Measurements from ENCODE around the gene TRIAP1. TPM values are rescaled to one million over a fixed set of nuclear protein-coding genes. Genes with fewer than 3 reads are reported as not detected.
"Not testable (repeated sequence)": the region's sequence is repeated elsewhere in the genome, so short reads cannot be mapped to it uniquely, and the experiment has no call there.

TRIAP1 gene
- total and polyA plus RNA-seq, 4 donors: 9.6 to 32.9 (median 22.8) TPM

DNA sequence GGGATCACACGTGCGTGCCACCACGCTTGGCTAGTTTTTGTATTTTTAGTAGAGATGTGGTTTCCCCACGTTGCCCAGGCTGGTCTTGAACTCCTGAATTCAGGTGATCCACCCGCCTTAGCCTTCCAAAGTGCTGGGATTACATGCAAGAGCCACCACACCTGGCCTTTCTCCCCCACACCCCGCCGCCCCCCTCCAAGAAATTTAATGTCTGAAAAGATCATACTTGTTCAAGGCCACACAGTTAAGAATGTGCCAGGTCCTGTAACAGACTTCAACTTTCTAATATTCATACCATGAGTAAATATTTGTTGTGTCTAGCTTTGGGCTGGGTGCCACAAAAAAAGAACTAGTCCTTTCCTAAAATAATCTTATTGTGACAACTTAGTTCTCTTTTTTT lies 9.1 kb upstream of the TRIAP1 start:
- no peaks in the 10 kb centered on the region for H3K27me3 ChIP-seq (ENCODE audit: control insufficient read depth in 3 of 3, insufficient read depth in 3 of 3, low read length in 2 of 3)
- ATAC-seq (ENCODE audit: insufficient read depth, low FRiP score): no peak
- H3K27ac ChIP-seq (ENCODE audit: low read depth in 1 of 2, low read length in 1 of 2): no peak overlapping the region
- no peak overlapping the region for H3K4me3 ChIP-seq
- H3K4me1 ChIP-seq (ENCODE audit: control insufficient read depth in 5 of 5, insufficient read depth in 5 of 5, low read length in 5 of 5): no peaks in the 10 kb centered on the region
- H3K9me3 ChIP-seq (ENCODE audit: control insufficient read depth in 4 of 4, insufficient read depth in 3 of 4, low read length in 3 of 4): no peaks in the 10 kb centered on the region
- DNase-seq: no peak
- 92 to 93% methylated on average over 7 of the region's 7 CpGs for WGBS, 2 donors
- H3K9ac ChIP-seq (ENCODE audit: insufficient read depth in 1 of 2, low read length in 2 of 2): no peak overlapping the region
- peaks cover 20 to 47% (median 27%) of the 10 kb centered on the region in 4 donors for H3K36me3 ChIP-seq (ENCODE audit: control insufficient read depth in 4 of 4, insufficient read depth in 4 of 4, low read length in 4 of 4)
- TF ChIP-seq, protein P1, sequence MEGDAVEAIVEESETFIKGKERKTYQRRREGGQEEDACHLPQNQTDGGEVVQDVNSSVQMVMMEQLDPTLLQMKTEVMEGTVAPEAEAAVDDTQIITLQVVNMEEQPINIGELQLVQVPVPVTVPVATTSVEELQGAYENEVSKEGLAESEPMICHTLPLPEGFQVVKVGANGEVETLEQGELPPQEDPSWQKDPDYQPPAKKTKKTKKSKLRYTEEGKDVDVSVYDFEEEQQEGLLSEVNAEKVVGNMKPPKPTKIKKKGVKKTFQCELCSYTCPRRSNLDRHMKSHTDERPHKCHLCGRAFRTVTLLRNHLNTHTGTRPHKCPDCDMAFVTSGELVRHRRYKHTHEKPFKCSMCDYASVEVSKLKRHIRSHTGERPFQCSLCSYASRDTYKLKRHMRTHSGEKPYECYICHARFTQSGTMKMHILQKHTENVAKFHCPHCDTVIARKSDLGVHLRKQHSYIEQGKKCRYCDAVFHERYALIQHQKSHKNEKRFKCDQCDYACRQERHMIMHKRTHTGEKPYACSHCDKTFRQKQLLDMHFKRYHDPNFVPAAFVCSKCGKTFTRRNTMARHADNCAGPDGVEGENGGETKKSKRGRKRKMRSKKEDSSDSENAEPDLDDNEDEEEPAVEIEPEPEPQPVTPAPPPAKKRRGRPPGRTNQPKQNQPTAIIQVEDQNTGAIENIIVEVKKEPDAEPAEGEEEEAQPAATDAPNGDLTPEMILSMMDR (IDR thresholded peaks at IDR 0.05; ENCODE audit: control extremely low read depth, extremely low read depth): no peak

DNA sequence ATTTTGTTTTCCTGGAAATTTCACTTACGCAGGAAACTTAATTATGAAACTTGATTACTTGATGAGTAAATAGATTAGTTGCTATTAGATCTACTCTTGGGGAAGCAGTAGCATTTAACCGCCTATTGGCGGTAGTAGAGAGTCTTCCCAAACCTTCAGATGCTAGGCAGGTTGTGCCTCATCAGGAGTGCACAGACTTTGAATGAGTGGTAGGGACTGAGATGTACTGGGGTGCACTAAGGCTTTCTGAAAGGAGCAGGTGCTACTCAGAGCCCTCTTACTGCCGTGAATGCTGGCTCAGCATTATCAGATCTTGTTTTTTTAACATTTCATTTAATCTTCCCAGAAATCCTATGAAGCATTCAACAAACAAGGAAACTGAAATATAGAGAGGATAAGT lies 7.8 kb upstream of the TRIAP1 start:
- Histone ChIP-seq H3K9ac (ENCODE audit: insufficient read depth in 1 of 2, low read length in 2 of 2) (no peak overlapping the region), H3K9me3 (ENCODE audit: control insufficient read depth in 4 of 4, insufficient read depth in 3 of 4, low read length in 3 of 4) (no peaks in the 10 kb centered on the region), H3K27me3 (ENCODE audit: control insufficient read depth in 3 of 3, insufficient read depth in 3 of 3, low read length in 2 of 3) (no peaks in the 10 kb centered on the region), H3K27ac (ENCODE audit: low read depth in 1 of 2, low read length in 1 of 2) (no peak overlapping the region), H3K4me1 (ENCODE audit: control insufficient read depth in 5 of 5, insufficient read depth in 5 of 5, low read length in 5 of 5) (no peaks in the 10 kb centered on the region), H3K4me3 (no peak overlapping the region), H3K36me3 (ENCODE audit: control insufficient read depth in 4 of 4, insufficient read depth in 4 of 4, low read length in 4 of 4) (peaks cover 14 to 40% (median 21%) of the 10 kb centered on the region in 4 donors)
- WGBS, 2 donors: 75 to 76% methylated on average over 4 of the region's 4 CpGs
- DNase-seq (no peak), ATAC-seq (ENCODE audit: insufficient read depth, low FRiP score) (no peak)
- TF ChIP-seq, protein P1 (IDR thresholded peaks at IDR 0.05; ENCODE audit: control extremely low read depth, extremely low read depth): no peak

DNA sequence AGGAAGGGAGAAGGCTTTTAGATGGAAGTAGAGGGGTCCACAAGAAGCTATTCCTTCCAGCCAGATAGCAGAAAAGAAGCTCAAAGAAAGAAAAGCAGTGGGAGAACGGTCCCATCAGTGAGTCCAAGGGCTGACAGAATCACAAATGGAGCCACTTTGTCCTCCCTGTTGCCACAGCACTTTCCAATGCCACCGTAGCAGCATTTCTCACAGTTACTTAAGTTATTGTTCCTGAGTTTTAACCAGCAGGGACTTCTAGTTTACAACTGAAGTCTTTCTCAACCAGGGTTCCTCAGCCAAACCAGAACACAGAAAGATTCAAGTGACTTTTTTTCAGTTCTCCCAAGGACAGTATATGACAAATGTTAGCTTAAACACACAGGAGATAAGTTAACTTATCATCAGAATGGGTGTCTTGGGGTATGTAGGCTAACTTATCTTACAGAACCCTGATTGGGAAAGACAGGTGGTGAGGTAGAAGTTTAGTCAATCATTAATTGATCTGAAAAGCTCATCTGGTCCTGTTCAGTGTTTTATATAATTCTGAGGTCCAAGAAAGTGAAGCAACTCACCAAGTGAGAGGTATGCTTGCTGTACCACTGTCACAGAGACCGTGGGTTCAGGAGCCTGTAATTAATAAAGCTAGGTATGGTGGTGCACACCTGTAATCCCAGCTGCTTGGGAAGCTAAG lies 7.0 kb upstream of the TRIAP1 start:
- no peak for ATAC-seq (ENCODE audit: insufficient read depth, low FRiP score)
- no peak for DNase-seq
- Histone ChIP-seq H3K4me1 (ENCODE audit: control insufficient read depth in 5 of 5, insufficient read depth in 5 of 5, low read length in 5 of 5) (peaks cover 0 to 1% (median 0%) of the 10 kb centered on the region in 5 donors), H3K4me3 (no peak overlapping the region), H3K27ac (ENCODE audit: low read depth in 1 of 2, low read length in 1 of 2) (no peak overlapping the region), H3K27me3 (ENCODE audit: control insufficient read depth in 3 of 3, insufficient read depth in 3 of 3, low read length in 2 of 3) (no peaks in the 10 kb centered on the region), H3K36me3 (ENCODE audit: control insufficient read depth in 4 of 4, insufficient read depth in 4 of 4, low read length in 4 of 4) (peaks cover 10 to 35% (median 18%) of the 10 kb centered on the region in 4 donors), H3K9ac (ENCODE audit: insufficient read depth in 1 of 2, low read length in 2 of 2) (no peak overlapping the region), H3K9me3 (ENCODE audit: control insufficient read depth in 4 of 4, insufficient read depth in 3 of 4, low read length in 3 of 4) (no peaks in the 10 kb centered on the region)
- TF ChIP-seq, protein P1 (IDR thresholded peaks at IDR 0.05; ENCODE audit: control extremely low read depth, extremely low read depth): no peak
- 93 to 95% methylated on average over 3 of the region's 3 CpGs for WGBS, 2 donors

DNA sequence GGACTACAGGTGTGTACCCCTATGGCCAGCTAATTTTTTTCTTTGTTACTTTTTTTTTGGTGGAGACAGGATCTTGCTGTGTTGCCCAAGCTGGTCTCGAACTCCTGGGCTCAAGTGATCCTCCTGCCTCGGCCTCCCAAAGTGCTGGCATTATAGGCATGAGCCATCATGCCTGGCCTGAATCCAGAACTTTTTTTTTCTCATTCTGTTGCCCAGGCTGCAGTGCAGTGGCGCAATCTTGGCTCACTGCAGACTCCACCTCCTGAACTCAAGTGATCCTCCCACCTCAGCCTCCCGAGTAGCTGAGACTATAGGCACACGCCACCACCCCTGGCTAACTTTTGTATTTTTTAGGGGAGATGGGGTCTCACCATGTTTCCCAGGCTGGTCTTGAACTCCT lies 6.3 kb upstream of the TRIAP1 start:
- not testable (repeated sequence) for H3K4me3 ChIP-seq; DNase-seq; H3K4me1 ChIP-seq (ENCODE audit: control insufficient read depth in 5 of 5, insufficient read depth in 5 of 5, low read length in 5 of 5); H3K27me3 ChIP-seq (ENCODE audit: control insufficient read depth in 3 of 3, insufficient read depth in 3 of 3, low read length in 2 of 3); H3K9me3 ChIP-seq (ENCODE audit: control insufficient read depth in 4 of 4, insufficient read depth in 3 of 4, low read length in 3 of 4); H3K27ac ChIP-seq (ENCODE audit: low read depth in 1 of 2, low read length in 1 of 2); H3K9ac ChIP-seq (ENCODE audit: insufficient read depth in 1 of 2, low read length in 2 of 2); ATAC-seq (ENCODE audit: insufficient read depth, low FRiP score)
- WGBS, 2 donors: 83 to 90% methylated on average over 5 of the region's 5 CpGs
- H3K36me3 ChIP-seq (ENCODE audit: control insufficient read depth in 4 of 4, insufficient read depth in 4 of 4, low read length in 4 of 4): peaks cover 9 to 36% (median 19%) of the 10 kb centered on the region in 4 donors
